ENCODE measurements around the gene ZCCHC24.
A peak's percentile ranks its signal among the peaks of the same experiment; 100 is the strongest.

ZCCHC24 gene

GRCh38 chr10:79409038-79409725 lies 36.2 kb downstream of the ZCCHC24 start:
- no peak for DNase-seq

- DNase-seq: peak; percentile 11
Measured at GRCh38 chr10:79407811-79408795, 37.3 kb downstream of the ZCCHC24 start.

DNA sequence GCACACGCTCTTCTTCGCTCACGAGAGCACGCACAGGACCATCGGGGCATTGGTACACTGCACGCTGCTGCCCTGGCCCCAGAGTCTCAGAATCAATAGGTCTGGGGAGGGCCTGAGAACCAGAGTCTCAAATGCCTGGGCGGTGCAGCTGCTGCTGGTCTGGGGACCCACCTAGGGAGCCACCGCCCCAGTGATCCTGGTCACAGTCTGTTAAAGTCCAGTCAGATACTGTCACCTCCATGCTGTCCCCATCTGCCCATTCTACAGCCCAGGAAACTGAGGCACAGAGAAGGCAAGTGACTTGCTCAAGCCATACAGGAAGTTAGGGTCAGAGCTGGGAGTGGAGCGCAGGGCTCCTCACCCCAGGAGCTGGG lies 38.0 kb downstream of the ZCCHC24 start:
- no peak for DNase-seq

DNA sequence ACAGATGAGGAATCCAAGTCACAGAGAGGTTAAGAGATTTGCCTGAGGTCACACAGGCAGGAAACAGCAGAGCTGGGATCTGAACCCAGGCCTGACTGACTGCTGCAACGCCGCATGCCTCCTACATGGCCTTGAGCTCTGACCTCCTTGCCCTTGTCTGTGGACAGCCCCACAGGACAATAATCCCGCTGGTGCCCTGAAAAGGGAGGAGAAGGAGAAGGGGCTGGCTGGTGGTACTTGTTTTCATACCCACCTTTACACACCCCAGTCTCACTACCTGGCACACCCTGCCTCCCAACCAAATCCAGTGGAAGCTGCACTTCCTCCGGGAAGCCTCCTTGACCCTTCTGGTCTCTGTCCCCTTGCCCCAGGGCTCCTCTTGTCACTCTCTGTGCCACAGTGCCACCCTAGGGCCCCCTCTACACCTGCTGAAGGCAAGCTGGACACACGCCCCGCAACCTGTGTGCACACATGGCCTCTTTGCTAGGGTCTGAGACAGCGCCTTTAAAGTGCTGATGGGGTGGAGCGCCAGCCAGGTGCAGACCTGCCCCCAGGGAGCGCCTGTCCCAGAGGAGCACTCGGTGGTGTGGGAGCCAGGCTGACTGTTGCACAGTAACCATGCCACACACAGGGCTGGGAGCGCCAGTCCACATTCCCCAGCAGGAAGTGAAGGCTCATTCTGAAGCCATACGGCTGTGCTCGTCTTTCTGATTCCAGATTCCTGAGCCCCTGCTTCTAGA lies 38.6 kb downstream of the ZCCHC24 start:
- no peak for DNase-seq

DNA sequence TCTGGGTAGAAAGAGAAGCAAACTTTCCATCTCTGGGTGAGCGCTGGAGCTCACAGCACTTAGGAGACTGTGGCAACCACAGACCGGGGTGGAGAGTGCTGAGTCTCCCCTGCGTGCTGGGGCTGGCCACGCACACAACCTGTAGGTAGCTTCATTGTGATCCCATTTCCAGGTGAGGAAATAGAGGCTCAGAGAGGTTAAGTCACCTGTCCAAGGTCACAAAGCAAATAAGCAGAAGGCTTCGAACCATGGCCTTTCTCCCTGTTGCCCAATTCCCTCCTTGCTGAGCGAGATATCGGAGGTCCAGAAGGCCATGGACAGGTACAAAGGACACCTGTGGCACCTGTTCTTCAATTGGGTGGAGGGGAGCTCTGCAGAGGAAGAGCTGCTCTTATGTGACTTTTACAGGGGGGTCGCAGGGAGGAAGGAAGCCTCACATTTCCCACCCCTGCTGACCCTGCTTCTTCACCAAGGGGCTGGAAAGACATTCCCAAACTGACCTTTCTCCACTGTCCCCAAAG lies 39.4 kb downstream of the ZCCHC24 start:
- DNase-seq: no peak

DNA sequence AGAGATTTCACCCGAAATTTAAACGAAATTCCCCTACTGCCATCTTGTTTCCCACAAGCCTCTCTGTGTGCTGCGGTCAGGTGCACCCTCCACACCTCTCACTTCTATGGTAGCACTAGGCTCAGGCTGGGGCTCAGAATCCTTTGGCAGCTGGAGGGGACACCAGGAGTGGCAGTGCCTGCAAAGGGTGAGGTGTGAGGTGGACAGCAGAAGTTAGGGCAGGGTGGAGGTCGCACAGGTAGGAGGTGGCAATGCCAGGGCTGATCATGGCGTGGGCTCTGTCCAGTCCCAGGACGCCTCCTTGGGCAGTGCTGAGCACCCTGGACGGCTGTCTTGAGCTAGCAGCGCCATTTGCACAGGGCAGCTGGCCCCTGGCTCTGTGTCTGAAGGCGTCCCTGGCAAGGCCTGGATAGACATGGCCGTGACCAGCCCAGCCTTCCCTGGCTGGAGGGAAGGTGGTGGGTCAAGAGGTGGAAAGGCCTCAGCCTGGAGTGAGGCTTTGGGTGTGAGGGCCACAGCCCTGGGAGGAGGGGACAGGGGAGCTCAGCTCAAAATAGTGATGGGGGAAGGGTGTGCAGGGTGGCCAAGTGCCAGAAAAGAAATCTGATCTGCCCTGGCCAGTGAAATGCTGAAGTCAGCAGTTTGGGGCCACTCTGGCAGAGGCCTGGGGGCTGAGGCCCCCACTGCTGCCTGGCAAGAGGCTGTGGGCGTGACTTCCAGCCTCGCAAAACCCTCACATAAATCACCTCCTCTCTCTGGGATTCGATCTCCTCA lies 40.0 kb downstream of the ZCCHC24 start:
- no peak for DNase-seq

DNA sequence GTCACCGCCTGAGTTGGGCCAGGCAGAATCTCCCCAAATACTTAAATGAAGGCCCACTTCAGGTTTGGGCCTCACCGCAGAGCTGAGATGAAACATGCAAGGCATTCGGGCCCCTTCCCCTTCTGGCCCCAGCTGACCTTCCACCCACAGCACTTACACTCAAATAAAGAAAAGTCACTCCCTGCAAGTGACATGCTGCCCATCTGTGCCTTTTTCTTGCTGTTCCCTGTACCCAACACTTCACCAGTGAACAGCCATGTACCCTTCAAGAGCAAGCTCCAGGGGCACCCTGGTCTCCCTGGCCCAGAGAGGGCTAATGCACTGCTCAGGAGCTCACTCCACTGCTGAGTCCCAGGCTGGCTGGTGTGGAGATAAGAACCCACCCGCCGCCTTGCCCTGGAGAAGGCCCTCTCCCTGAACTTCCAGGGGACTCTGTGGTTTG lies 40.7 kb downstream of the ZCCHC24 start:
- no peak for DNase-seq

DNA sequence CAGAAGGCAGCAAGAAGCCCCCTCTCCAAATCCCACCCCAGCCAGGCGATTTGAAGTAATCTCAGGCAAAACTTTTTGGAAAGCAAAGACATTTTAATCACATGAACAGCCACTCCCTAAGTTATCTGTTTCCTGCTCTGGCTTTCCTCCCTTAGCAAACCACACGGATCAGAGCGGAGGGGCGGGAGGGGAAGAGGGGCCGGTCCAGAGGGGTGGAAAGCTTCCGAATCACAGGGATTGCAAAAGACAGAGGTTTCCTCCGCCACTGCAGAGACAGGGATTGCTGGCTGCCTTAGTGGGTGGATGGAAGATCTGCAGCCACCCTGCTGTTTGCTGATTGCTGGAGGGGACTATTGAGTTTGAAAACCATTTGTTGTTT lies 41.2 kb downstream of the ZCCHC24 start:
- DNase-seq: no peak

GRCh38 chr10:79403441-79404230 lies 41.8 kb downstream of the ZCCHC24 start:
- no peak for DNase-seq

DNA sequence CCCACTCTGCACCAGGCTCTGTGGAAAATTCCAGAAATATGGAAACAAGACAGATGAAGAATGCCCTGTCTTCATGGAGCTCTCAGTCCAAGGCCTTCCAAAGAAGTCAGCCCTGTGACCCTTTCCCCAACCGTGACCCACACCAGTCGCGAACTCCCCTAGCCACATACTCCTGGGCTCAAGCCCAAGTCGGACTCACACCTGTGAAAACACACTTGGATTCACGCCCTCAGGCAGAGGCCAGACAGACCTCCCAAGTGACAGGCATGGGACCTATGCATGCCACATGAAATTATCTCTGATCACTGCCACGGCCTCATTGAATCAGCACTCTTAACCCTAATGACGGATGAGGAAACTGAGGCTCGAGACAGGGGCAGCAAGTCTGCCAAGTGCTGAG lies 42.5 kb downstream of the ZCCHC24 start:
- DNase-seq: no peak

GRCh38 chr10:79402625-79402946 lies 42.8 kb downstream of the ZCCHC24 start:
- no peak for DNase-seq

DNA sequence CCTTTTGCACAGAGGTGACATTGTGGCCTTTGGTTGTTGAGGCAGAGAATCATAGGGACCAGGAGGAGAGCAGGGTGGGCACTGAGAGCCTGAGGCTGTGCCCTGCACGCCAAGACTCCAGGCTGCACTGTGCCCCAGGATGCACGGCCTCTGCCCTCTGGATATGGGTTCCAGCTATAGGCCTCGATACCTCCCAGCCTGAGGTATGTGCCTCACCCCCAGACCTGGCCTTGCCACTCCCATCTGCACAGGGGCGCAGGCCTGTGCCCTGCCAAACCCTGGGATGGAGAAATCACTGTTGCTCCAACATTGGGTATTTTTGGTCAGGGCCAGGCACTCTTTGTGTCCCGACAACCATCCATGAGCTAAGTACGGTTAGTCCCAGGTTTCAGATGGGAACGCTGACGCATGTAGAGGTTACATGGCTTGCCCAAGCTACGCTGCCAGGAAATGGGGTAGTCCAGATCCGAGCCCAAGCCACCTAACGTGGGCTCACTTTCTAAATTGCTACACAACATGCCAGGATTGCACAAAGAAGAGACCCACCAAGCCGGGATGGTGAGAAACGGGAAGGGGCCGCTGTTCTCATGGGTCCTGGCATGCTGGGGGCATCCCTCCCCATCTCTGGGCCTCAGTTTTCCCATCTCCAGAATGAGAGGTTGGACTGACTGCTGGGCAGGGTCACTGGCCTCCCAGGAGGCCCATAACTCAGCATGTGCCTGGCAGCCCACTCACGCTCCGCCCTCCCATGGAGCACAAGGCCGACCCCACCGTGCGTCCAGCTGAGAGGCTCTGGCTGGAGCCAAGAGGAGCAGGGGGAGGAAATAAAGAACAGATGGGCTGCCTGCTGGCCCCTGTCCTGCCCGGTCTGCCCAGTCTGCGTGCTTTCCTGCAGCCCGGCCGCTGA lies 44.2 kb downstream of the ZCCHC24 start:
- DNase-seq: no peak

- no peak for DNase-seq
Measured at GRCh38 chr10:79400146-79401004, 45.0 kb downstream of the ZCCHC24 start.

GRCh38 chr10:79399223-79399831 lies 46.1 kb downstream of the ZCCHC24 start:
- no peak for DNase-seq

DNA sequence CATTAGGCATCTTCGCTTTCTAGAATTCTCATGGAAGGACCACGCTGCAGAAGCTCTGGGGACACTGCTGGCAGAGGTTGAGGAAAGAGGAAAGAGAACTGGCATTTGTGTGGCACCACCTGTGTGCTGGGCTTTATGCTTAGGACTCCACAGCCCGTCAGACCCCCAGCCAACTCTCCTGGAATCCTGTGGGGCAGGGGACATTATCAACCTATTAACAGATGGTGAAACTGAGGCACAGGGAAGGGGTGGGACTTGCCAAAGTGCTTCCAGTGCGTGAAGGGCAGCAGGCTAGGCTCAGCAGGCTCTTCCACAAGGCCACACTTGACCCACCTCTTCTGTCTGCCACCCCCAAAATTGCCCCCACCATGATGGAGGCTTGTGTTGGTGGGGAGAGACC lies 46.8 kb downstream of the ZCCHC24 start:
- no peak for DNase-seq

DNA sequence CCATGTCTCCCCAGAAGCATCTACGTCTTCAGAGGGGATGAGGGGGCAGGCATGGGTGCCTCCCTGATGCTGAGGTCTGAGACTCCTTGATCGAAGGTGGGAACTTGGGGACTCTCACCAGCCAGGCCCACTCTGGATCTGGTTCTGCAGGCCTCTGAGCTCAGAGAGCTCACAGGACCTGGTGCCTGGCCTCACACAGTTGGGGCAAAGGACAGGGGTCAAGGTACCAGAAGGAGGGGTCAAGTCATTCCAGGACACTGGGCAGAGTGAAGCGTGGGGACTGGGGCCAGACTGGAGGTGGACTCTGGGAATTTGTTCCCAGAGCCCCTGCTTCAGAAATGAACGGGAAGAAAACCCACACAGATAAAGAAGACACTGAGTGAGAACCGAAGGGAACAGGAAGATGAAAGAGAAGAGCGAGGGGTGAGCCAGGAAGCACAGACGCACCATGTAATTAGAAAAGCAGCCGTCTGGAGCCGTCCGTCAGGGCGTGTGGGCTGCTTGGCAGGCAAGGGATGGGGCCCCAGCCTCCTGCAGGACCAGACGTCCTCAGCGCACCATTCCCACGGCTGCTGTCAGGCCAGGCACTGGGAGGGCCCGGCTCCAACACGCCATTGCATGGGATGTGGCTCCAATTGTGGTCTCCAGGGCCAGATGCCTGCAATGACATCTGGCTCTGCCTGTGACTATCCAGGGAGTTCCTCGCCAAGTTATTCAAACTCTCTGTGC lies 47.7 kb downstream of the ZCCHC24 start:
- no peak for DNase-seq

- DNase-seq: no peak
Measured at GRCh38 chr10:79397051-79397450, 48.4 kb downstream of the ZCCHC24 start.

DNA sequence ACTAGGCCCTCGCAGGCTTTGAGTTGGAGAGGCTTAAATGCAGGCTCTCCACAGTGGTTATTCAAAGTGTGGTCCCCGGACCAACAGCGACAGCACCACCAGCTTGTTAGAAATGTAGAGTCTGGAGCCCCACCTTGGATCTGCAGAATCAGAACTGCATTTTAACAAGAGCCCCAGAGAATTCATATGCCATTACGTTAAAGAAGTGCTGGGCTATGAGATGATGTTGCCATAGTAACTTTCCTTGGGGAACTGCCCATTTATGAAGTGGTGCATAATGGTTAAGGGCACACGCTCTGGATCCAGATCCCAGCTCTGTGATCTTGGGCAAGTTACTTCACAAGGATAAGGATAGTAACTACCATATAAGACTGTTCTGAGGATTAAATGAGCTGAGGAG lies 48.9 kb downstream of the ZCCHC24 start:
- no peak for DNase-seq

Data from NCI-H1694 treated with DMSO at 0.1 percent for 48 hours (cell line).